Caco-2 (cell line): ENCODE data around the gene UTP4. TPM values are rescaled to one million over a fixed set of nuclear protein-coding genes. Genes with fewer than 3 reads are reported as not detected.

ENCODE experiments used
- Bru-seq: library from RNA; stranded (reverse); fragments of 400-500 nt; gene quantifications from one replicate; lab custom pipeline; 2021; lab: Mats Ljungman, UMichigan
- BruChase-seq, 2 experiments: library from RNA; stranded (reverse); fragments of 400-500 nt; gene quantifications; one replicate each; lab custom pipeline; 2021; lab: Mats Ljungman, UMichigan
- BruUV-seq: library from RNA; stranded (reverse); fragments of 400-500 nt; replicated peaks from 2 replicates; lab custom pipeline; 2021; lab: Mats Ljungman, UMichigan
- CTCF ChIA-PET: fragments of 300-600 bp; sonication (Branson Sonifier 250); formaldehyde crosslinking; loops from one replicate; lab custom pipeline; 2022; ENCODE audit warnings: antibody characterized with exemption; lab: Charles Lee
- POLR2A ChIA-PET: fragments of 300-600 bp; sonication (Branson Sonifier 250); formaldehyde crosslinking; loops from one replicate; lab custom pipeline; 2022; ENCODE audit warnings: antibody characterized with exemption; lab: Charles Lee
- DNase-seq, 2 experiments: peaks; one replicate each; pipeline versions ENCODE4 v3.0.0 to v3.0.0-alpha.2; 2020 to 2022
- H3K27me3 ChIP-seq: replicated peaks from 2 replicates; pipeline ENCODE4 v1.6.0; 2011; ENCODE audit warnings: low read length; ENCODE audit not compliant: control insufficient read depth, insufficient read depth
- H3K36me3 ChIP-seq: 2 replicates; pipeline ENCODE4 v1.5.1; 2011; ENCODE audit warnings: low read length; ENCODE audit not compliant: control insufficient read depth, insufficient read depth
- H3K4me1 ChIP-seq: fragments of 250-450 bp; sonication (Bioruptor Pico); 2 replicates; pipeline ENCODE4 v1.5.1; 2020; ENCODE audit warnings: mild to moderate bottlenecking
- H3K4me3 ChIP-seq: 2 replicates; pipeline ENCODE4 v1.5.1; 2011; ENCODE audit warnings: low read depth, mild to moderate bottlenecking, control low read depth, low read length
- H3K9me3 ChIP-seq: fragments of 250-450 bp; sonication (Bioruptor Pico); 2 replicates; pipeline ENCODE4 v1.5.1; 2020; ENCODE audit warnings: mild to moderate bottlenecking, moderate library complexity
- H3K27ac Mint-ChIP-seq: one replicate; pipeline ENCODE4 v1.8.0; 2022; ENCODE audit warnings: mixed read lengths; ENCODE audit not compliant: unreplicated experiment
- H3K27me3 Mint-ChIP-seq: one replicate; pipeline ENCODE4 v1.8.0; 2022; ENCODE audit warnings: mixed read lengths; ENCODE audit not compliant: insufficient read depth, unreplicated experiment
- H3K36me3 Mint-ChIP-seq: one replicate; pipeline ENCODE4 v1.8.0; 2022; ENCODE audit warnings: mild to moderate bottlenecking, mixed read lengths; ENCODE audit not compliant: insufficient read depth, unreplicated experiment
- H3K4me1 Mint-ChIP-seq: one replicate; pipeline ENCODE4 v1.8.0; 2022; ENCODE audit warnings: low read depth, mixed read lengths; ENCODE audit not compliant: unreplicated experiment
- H3K4me3 Mint-ChIP-seq: one replicate; pipeline ENCODE4 v1.8.0; 2022; ENCODE audit warnings: mild to moderate bottlenecking, moderate library complexity, mixed read lengths; ENCODE audit not compliant: unreplicated experiment
- H3K9me3 Mint-ChIP-seq: one replicate; pipeline ENCODE4 v1.8.0; 2022; ENCODE audit warnings: mixed read lengths; ENCODE audit not compliant: unreplicated experiment
- CTCF ChIP-seq, 2 experiments: fragments of 200-600 bp in 1 of 2; IDR thresholded peaks; 1 replicate in 1 of 2; 2 replicates in 1 of 2; pipeline versions ENCODE4 v1.5.1 to v1.8.0; 2011 to 2022; ENCODE audit warnings: antibody characterized with exemption in 1 of 2, control low read depth in 1 of 2, inconsistent platforms in 1 of 2, low read depth in 1 of 2, low read length in 1 of 2, mild to moderate bottlenecking in 1 of 2, moderate library complexity in 1 of 2; ENCODE audit not compliant: insufficient read depth in 1 of 2, severe bottlenecking in 1 of 2, unreplicated experiment in 1 of 2
- intact Hi-C: fragments of 100-400 bp; cut with micrococcal nuclease; formaldehyde crosslinking; loops from one replicate; pipeline ENCODE4 v1.10.0; 2022; ENCODE audit not compliant: unreplicated experiment
- long read RNA-seq: library from polyadenylated mRNA; stranded (forward); transcript quantifications from one replicate; pipeline ENCODE4 v2.0.0, GENCODE V29; 2022
- total RNA-seq: library from RNA; stranded (reverse); gene quantifications from 2 replicates; pipeline ENCODE4 v1.2.3, GENCODE V29; 2022

UTP4 gene
- total RNA-seq (124 and 126 TPM in 2 replicates), Bru-seq, nascent RNA (percentile 87 among the genes with signal in this experiment), BruChase-seq, experiment 1, labeled RNA remaining after a 2-hour chase (percentile 90 among the genes with signal in this experiment), BruChase-seq, experiment 2, labeled RNA remaining after a 6-hour chase (percentile 92 among the genes with signal in this experiment)
- long read RNA-seq, transcript UTP4-201 (17 exons, 2,322 nt) = major isoform, 282 of 419 reads
- long read RNA-seq, transcript UTP4-203 (17 exons, 2,186 nt) = minor isoform, 75 of 419 reads
- long read RNA-seq, partial matches to known transcripts = 26 of 419 reads
- long read RNA-seq, other reads (novel, unspliced or antisense) = 35 of 419 reads

- intact Hi-C loops = no loop called here
- BruUV-seq = no TSS peak
- Mint-ChIP-seq H3K4me1 (peaks cover 5% of the 10 kb centered on the region), H3K27me3 (no peaks in the 10 kb centered on the region), H3K36me3 (peaks cover 71% of the 10 kb centered on the region), H3K9me3 (no peaks in the 10 kb centered on the region), H3K4me3 (peak within 1 kb of the TSS; percentile 96), H3K27ac (peak within 1 kb of the TSS; percentile 92)
- Histone ChIP-seq H3K4me3 (peak within 1 kb of the TSS; percentile 54), H3K27me3 (no peaks in the 10 kb centered on the region), H3K4me1 (peaks cover 14% of the 10 kb centered on the region; the same call in 1 of the 2 replicates), H3K9me3 (no peaks in the 10 kb centered on the region), H3K36me3 (no peaks in the 10 kb centered on the region; the same call in 1 of the 2 replicates)
- CTCF ChIA-PET = interaction anchor here (0.6 to 1.8 kb wide), 7 partner anchors 9 to 323 kb away, joined by 3 to 8 read pairs (median 4); partner anchors contain the start of gene HAS3
- POLR2A ChIA-PET = interaction anchor here (0.5 to 1.2 kb wide), 18 partner anchors 14 to 406 kb away, joined by 3 to 7 read pairs (median 3); partner anchors contain the start of genes CDH1 and SNTB2
- no peak for TF ChIP-seq CTCF (IDR thresholded peaks at IDR 0.05; ENCODE audit: insufficient read depth in 1 of 2, low read depth in 1 of 2, low read length in 1 of 2, severe bottlenecking in 1 of 2, unreplicated experiment in 1 of 2)
- peak; percentile 91 to 95 for DNase-seq
Observed at GRCh38 chr16:69132424-69133252, at the start of gene UTP4, which contains the start of gene CHTF8. Gene UTP4, plus strand, starts transcription at chr16:69132649. Its CDS starts 811 bp downstream, at chr16:69133460. Gene CHTF8, minus strand, starts transcription at chr16:69132588. Its CDS starts 11,130 bp downstream, at chr16:69121458.

GRCh38 chr16:69083306-69083941 lies 49.0 kb upstream of the UTP4 start:
- Histone ChIP-seq H3K4me3 (no peak overlapping the region), H3K9me3 (no peaks in the 10 kb centered on the region), H3K27me3 (no peaks in the 10 kb centered on the region), H3K36me3 (no peaks in the 10 kb centered on the region), H3K4me1 (no peaks in the 10 kb centered on the region)
- CTCF ChIA-PET = no interaction called here
- peaks cover 6% of the 10 kb centered on the region for H3K4me1 Mint-ChIP-seq
- no peaks in the 10 kb centered on the region for H3K9me3 Mint-ChIP-seq
- no peak overlapping the region for H3K4me3 Mint-ChIP-seq
- POLR2A ChIA-PET = no interaction called here
- no peaks in the 10 kb centered on the region for H3K27me3 Mint-ChIP-seq
- no TSS peak for BruUV-seq
- no peaks in the 10 kb centered on the region for H3K36me3 Mint-ChIP-seq
- DNase-seq = no peak
- peak in 1 of 2 experiments; percentile 12 for TF ChIP-seq CTCF (IDR thresholded peaks at IDR 0.05; ENCODE audit: insufficient read depth in 1 of 2, low read depth in 1 of 2, low read length in 1 of 2, severe bottlenecking in 1 of 2, unreplicated experiment in 1 of 2)
- intact Hi-C loops = no loop called here
- no peak overlapping the region for H3K27ac Mint-ChIP-seq
